Hematopoietic multipotent progenitor cell treated with erythropoietin and hydrocortisone succinate and interleukin-3 and kit ligand, for 4 days (in vitro differentiated cells): Measurements from ENCODE around the gene KHNYN.

Experiments used
- DNase-seq: peaks from one replicate; pipeline ENCODE4 v3.0.0-alpha.2; 2015

The KHNYN gene

DNA sequence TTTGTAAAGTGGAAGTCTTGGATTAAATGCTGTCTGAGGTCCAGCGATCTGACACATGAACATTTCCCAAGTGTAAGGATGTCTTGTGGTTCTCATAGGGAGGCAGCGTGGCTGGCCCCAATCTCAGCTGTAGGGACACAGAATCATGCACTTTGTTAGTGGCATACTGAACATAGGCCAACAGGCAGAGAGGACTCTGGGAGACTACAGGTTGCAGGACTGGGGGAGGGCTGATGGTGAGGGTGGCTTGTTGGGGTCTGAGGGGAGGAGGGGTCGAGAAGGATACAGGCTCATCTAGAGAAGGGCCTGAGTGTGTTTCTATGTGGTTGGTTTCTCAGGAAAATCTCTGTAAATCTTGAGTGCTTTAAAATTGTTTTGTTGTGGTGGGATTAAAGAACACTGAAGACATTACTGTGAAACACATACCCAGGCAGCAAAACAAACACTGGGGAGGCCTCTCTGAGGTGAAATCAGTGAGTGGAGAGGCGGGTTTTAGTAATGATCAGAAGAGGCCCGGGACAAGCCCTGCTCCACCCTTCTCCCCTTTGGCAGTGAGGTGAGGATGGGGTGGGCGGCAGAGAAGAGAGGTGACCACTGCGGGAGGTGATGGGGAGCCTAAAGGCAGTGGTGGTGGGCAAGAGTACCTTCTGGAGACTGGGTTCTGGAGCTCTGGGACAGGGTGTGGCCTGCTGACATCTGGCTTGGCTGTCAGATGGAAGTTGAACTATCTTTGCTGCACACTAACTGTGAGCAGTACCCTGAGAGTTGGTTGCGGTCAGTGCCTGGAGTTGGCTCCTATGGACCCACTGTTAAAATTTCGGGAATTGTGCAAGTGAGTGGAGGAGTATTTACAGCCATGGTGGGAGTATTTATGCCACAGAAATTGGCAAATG lies 27.7 kb upstream of the KHNYN start:
- no peak for DNase-seq

DNA sequence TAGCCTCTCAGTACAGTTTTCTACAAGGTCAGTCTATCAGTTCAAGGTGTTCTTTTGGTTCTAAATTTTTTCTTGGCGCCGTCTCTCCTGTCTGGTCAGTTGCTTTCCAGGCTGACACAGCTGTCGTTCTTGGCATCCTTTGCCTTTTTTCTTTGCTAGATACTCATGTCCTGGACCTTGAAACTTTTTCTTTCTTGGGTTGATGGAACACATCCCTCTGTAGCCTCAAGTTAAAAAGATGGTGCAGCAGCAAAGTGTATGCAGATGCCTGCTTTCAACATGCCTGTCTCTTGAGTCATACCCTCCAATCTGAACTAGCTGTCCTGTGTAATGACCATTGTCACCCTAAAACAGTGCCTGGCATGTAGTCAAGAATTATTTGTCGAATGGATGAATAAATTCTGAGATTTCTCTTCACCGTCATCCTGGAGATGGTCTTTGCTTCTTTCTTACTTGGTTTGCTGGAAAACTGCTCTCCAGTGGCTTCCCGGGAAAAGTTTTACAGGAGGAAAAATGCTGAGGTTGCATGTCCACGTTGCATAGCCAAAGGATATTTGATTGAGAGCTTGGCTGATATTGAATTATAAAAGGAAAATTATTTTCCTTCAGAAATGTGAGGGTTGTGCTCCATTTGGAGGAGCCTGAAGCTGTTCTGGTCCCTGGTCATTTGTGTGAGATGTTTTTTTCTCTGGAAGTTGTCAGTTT lies 26.3 kb upstream of the KHNYN start:
- no peak for DNase-seq

DNA sequence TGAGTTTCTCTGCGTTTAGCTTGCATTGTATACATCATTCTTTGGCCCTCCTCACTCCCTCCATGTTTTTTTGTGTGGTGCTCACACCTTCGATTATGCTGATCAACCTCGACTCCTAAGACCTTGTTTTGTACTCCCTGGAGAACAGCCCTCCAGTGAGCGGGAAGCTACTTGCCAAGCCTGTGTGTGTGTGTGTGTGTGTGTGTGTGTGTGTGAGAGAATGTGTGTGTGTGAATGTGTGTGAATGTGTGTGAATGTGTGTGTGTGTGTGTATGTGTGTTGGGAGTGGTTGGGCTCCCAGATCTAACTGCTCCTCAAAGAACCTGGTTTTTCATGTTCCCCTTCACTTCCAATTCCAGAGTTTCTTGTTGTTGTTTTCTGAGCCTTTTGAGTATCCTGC lies 24.9 kb upstream of the KHNYN start:
- DNase-seq: no peak

- DNase-seq: no peak
Observed at GRCh38 chr14:24406416-24406815, 23.3 kb upstream of the KHNYN start.

- no peak for DNase-seq
Observed at GRCh38 chr14:24407608-24408325, 22.0 kb upstream of the KHNYN start.

GRCh38 chr14:24408764-24409163 lies 21.0 kb upstream of the KHNYN start:
- DNase-seq: no peak

GRCh38 chr14:24409192-24409591 lies 20.6 kb upstream of the KHNYN start:
- DNase-seq: no peak

DNA sequence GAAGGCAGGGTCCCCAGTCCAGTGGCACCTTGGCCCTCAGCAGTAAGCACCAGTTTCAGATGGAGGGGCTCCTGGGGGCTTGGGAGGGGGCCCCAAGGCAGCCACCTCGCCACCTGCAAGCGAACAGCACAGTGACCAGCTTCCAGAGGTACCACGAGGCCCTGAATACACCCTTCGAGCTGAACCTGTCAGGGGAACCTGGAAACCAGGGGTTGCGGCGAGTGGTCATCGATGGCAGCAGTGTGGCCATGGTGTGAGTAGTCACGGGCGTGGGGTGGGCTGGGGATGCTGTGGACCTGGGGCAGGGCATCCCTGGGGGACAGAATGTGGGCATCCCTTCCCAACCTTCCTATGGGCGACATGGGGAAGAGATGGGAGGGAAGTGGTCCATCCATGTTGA lies 19.8 kb upstream of the KHNYN start:
- DNase-seq: no peak

- peak; percentile 84 for DNase-seq
Observed at GRCh38 chr14:24411443-24412389, 18.0 kb upstream of the KHNYN start.

DNA sequence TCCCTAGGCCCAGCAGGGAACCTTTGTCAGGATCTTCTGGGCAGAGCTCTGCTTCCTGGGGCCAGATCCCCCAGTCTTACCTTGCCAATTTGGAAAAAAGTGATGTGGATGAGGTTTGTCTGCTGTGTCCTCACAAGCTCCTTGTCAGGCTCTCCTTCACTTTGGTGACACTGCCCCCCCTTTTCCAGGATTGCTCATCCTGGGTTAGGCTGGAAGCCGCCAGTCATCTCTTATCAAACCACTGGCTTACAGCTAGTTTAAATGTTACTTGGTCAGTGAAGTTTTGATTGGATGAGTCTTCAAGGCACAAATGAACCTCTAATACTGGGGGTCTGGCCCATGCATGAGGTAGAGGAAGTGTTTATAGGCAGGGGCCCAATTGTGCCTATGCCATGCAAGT lies 15.7 kb upstream of the KHNYN start:
- no peak for DNase-seq

- DNase-seq: no peak
Observed at GRCh38 chr14:24414732-24415420, 14.9 kb upstream of the KHNYN start.

DNA sequence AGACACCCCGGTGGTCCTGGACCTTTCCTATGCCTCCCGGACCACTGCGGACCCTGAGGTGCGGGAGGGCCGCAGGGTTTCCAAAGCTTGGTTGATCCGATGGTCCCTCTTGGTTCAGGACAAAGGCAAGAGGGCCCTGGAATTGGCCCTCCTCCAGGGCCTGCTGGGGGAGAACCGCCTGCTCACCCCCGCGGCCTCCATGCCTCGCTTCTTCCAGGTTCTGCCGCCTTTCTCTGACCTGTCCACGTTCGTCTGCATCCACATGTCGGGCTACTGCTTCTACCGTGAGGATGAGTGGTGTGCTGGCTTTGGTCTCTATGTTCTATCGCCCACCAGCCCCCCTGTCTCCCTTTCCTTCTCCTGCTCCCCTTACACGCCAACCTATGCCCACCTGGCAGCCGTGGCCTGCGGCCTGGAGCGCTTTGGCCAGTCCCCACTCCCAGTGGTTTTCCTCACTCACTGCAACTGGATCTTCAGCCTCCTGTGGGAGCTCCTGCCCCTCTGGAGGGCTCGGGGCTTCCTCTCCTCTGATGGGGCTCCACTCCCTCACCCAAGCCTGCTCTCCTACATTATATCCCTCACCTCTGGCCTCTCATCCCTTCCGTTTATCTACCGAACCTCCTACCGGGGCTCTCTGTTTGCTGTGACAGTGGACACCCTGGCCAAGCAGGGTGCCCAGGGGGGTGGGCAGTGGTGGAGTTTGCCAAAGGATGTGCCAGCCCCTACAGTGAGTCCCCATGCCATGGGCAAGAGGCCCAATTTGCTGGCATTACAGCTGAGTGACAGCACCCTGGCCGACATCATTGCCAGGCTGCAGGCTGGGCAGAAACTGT lies 14.1 kb upstream of the KHNYN start:
- DNase-seq: no peak

DNA sequence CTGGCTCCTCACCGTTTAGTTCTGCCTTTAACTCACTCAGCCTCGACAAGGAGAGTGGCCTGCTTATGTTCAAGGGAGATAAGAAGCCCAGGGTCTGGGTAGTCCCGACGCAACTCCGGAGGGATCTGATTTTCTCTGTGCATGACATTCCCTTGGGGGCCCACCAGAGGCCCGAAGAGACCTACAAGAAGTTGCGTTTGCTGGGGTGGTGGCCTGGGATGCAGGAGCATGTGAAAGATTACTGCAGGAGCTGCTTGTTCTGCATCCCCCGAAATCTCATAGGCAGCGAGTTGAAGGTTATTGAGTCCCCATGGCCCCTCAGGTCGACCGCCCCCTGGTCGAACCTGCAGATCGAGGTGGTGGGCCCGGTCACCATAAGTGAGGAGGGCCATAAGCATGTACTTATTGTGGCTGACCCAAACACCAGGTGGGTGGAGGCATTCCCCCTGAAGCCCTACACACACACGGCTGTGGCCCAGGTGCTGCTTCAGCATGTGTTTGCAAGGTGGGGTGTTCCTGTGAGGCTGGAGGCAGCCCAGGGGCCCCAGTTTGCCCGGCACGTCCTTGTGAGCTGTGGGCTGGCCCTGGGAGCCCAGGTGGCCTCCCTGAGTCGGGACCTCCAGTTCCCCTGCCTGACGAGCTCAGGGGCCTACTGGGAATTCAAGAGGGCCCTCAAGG lies 13.4 kb upstream of the KHNYN start:
- DNase-seq: no peak

- DNase-seq: no peak
Observed at GRCh38 chr14:24416932-24417619, 12.7 kb upstream of the KHNYN start.

DNA sequence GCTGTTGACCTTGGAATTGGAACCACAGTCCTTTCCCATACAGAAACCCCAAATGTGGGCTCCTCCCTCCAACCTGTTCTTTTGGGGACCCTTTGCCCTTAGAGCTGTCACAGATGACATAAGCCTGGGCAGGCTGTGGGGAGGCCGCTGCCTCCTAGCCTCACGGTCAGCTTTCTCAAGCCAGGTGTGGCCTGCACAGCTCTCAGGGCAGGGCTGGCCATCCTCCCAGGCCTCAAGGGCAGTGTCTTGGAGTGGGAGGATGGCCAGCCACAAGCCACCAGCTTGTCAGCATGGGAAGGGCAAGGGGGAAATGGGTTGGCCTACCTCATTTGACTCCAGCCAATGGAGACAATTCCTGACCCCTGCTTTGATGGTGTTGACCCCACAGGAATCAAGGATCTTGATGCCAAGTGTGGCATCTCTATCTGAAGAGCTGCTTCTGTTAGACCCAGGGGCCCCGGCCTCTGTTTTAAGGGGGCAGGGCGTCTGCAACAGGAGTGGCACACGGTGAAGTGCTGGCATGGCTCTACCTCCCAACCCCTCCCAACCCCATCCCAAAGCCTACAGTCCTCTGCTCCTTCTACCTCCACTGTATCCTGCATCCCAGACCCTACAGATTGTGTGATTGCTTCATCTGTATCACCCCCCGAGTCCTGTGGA lies 11.8 kb upstream of the KHNYN start:
- no peak for DNase-seq

GRCh38 chr14:24418492-24418873 lies 11.3 kb upstream of the KHNYN start:
- DNase-seq: no peak

GRCh38 chr14:24422261-24422660 lies 7.5 kb upstream of the KHNYN start:
- peak; percentile 72 for DNase-seq

DNA sequence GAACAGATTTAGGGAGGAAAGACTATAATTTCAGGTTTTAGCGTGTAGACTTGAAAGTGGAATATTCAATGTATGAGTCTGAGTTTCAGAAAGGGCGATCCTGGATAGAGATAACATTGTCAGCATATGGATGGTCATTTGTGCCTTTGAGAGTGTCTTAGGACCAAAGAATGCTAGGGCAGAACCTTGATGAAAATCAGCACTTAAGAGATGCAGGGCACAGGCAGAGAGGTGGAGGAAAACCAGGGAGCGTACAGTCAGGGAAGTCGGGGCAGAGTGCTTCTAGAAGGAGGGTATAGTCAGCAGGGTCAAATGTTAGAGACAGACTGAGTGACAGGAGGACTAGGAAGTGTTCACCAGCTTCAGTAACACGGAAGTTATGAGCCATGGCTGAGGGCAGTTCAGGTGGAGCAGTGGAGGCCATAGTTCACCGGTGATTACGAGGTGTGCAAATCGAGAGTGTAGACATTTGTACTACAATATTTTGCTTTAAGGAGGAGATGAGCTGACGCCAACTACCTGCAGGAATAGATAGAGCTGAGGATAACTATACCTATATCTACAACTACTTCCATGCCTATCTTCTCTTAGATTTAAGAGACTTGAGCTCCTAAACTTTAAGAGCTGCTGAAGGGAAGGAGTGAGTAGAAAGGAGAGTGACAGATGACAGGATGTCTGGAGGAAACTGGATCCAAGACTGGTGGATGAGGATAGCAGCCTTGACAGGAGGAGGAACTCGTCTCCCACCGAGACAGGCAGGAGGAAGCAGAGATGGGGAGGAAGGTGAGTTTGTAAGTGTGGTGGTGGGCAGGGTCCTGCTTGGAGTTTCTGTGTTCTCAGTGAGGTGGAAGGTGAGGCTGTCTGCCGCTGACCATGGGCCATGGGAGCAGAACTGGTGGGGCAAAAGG lies 6.8 kb upstream of the KHNYN start:
- DNase-seq: no peak
